SK-N-SH (cell line): ENCODE results near the gene ATG2A. TPM values are rescaled to one million over a fixed set of nuclear protein-coding genes. Genes with fewer than 3 reads are reported as not detected.
A peak's percentile ranks its signal among the peaks of the same experiment; 100 is the strongest.

ENCODE experiments used
- CTCF ChIA-PET: fragments of 300-600, 350-600 bp; formaldehyde crosslinking; extraction: SDS; loops from one replicate; lab custom pipeline; 2021; lab: Yijun Ruan, JAX
- POLR2A ChIA-PET: fragments of 350-600 bp; sonication (Branson Sonifier 250); formaldehyde crosslinking; extraction: SDS; loops from one replicate; lab custom pipeline; 2020; ENCODE audit warnings: antibody characterized with exemption, inconsistent platforms; lab: Yijun Ruan, JAX
- DNase-seq: peaks from one replicate; pipeline ENCODE4 v3.0.0; 2012
- H2AFZ ChIP-seq: fragments of 200-600 bp; sonication (generic); 2 replicates; pipeline ENCODE4 v1.8.1; 2016; ENCODE audit warnings: antibody characterized with exemption, mild to moderate bottlenecking, low read depth
- H3F3A ChIP-seq: fragments of 200-600 bp; sonication (generic); replicated peaks from 2 replicates; pipeline ENCODE3; 2016; ENCODE audit warnings: antibody characterized with exemption, mild to moderate bottlenecking; ENCODE audit not compliant: insufficient read depth
- H3K27ac ChIP-seq, 2 experiments: fragments of 200-500 bp in 1 of 2; fragments of 200-600 bp in 1 of 2; sonication (Bioruptor generic) in 1 of 2; sonication (generic), shearing (Covaris generic) in 1 of 2; 2 replicates each; pipeline versions ENCODE4 v1.5.1 to v1.6.1; 2014 to 2016; ENCODE audit warnings: low read depth in 2 of 2, inconsistent platforms in 1 of 2, low read length in 1 of 2, mild to moderate bottlenecking in 1 of 2, mixed read lengths in 1 of 2
- H3K27me3 ChIP-seq: fragments of 200-600 bp; sonication (generic), shearing (Covaris generic); 2 replicates; pipeline ENCODE4 v1.6.1; 2016; ENCODE audit warnings: mixed run types; ENCODE audit not compliant: insufficient read depth
- H3K36me3 ChIP-seq, 2 experiments: fragments of 200-500 bp in 1 of 2; fragments of 200-600 bp in 1 of 2; sonication (Bioruptor generic) in 1 of 2; sonication (generic) in 1 of 2; replicated peaks in 1 of 2; 2 replicates each; pipeline versions ENCODE3 to v1.5.1; 2014 to 2016; ENCODE audit warnings: low read length in 1 of 2, mild to moderate bottlenecking in 1 of 2; ENCODE audit not compliant: insufficient read depth in 2 of 2, control insufficient read depth in 1 of 2
- H3K4me1 ChIP-seq, 2 experiments: fragments of 200-500 bp in 1 of 2; fragments of 200-600 bp in 1 of 2; sonication (Bioruptor generic) in 1 of 2; sonication (generic), shearing (Covaris generic) in 1 of 2; 2 replicates each; pipeline versions ENCODE4 v1.5.1 to v1.6.1; 2014 to 2016; ENCODE audit warnings: low read depth in 1 of 2, low read length in 1 of 2, mixed run types in 1 of 2; ENCODE audit not compliant: insufficient read depth in 2 of 2, control insufficient read depth in 1 of 2
- H3K4me2 ChIP-seq: fragments of 200-600 bp; sonication (generic), shearing (Covaris generic); 2 replicates; pipeline ENCODE4 v1.6.1; 2017; ENCODE audit warnings: mixed run types
- H3K4me3 ChIP-seq, 2 experiments: fragments of 200-500 bp in 1 of 2; fragments of 200-600 bp in 1 of 2; sonication (Bioruptor generic) in 1 of 2; sonication (generic), shearing (Covaris generic) in 1 of 2; 2 replicates each; pipeline versions ENCODE4 v1.5.1 to v1.8.1; 2014 to 2016; ENCODE audit warnings: low read depth in 2 of 2, inconsistent platforms in 1 of 2, low read length in 1 of 2, mild to moderate bottlenecking in 1 of 2, mixed read lengths in 1 of 2, moderate library complexity in 1 of 2
- H3K79me2 ChIP-seq: fragments of 200-600 bp; sonication (generic); 2 replicates; pipeline ENCODE4 v1.8.1; 2017; ENCODE audit warnings: mild to moderate bottlenecking; ENCODE audit not compliant: insufficient read depth
- H3K9ac ChIP-seq: fragments of 200-600 bp; sonication (generic); 2 replicates; pipeline ENCODE4 v1.6.1; 2017; ENCODE audit warnings: mixed run types
- H3K9me2 ChIP-seq: fragments of 200-600 bp; sonication (generic); 2 replicates; pipeline ENCODE4 v1.6.1; 2017; ENCODE audit warnings: mixed run types
- H3K9me3 ChIP-seq: fragments of 200-600 bp; sonication (generic); 2 replicates; pipeline ENCODE4 v1.6.1; 2017; ENCODE audit warnings: mixed run types, mild to moderate bottlenecking, moderate library complexity
- H4K20me1 ChIP-seq: fragments of 200-600 bp; sonication (generic); 2 replicates; pipeline ENCODE4 v1.6.1; 2017; ENCODE audit warnings: mild to moderate bottlenecking, mixed run types; ENCODE audit not compliant: insufficient read depth
- ELF1 ChIP-seq: IDR thresholded peaks from 2 replicates; pipeline ENCODE4 v1.4.0; 2012
- FOSL2 ChIP-seq: IDR thresholded peaks from 2 replicates; pipeline ENCODE4 v1.4.0; 2012; ENCODE audit warnings: low read depth, mild to moderate bottlenecking, moderate library complexity, borderline replicate concordance
- MXI1 ChIP-seq: IDR thresholded peaks from 2 replicates; pipeline ENCODE4 v1.6.1; 2012; ENCODE audit warnings: mild to moderate bottlenecking, low read depth, low read length, improper control_type of control experiment
- NFIC ChIP-seq: IDR thresholded peaks from 2 replicates; pipeline ENCODE4 v1.4.0; 2012; ENCODE audit warnings: borderline replicate concordance
- NRF1 ChIP-seq: IDR thresholded peaks from 2 replicates; pipeline ENCODE4 v1.6.1; 2012; ENCODE audit warnings: low read depth, mild to moderate bottlenecking, low read length
- RCOR1 ChIP-seq: fragments of 150-350 bp; IDR thresholded peaks from 2 replicates; pipeline ENCODE4 v1.6.1; 2017; ENCODE audit warnings: antibody characterized with exemption, low read length
- TAF1 ChIP-seq: IDR thresholded peaks from 2 replicates; pipeline ENCODE4 v1.6.1; 2012; ENCODE audit warnings: low read depth, mild to moderate bottlenecking, low read length, moderate library complexity, borderline replicate concordance
- TEAD4 ChIP-seq: IDR thresholded peaks from 2 replicates; pipeline ENCODE4 v1.4.0; 2012; ENCODE audit warnings: mild to moderate bottlenecking, borderline replicate concordance; ENCODE audit not compliant: insufficient read depth
- WGBS: methylation state at CpG from one replicate; pipeline ENCODE4 v1.1.6; 2017; ENCODE audit warnings: low lambda C conversion rate; 5-methylcytosine and 5-hydroxymethylcytosine counted together
- polyA plus RNA-seq, 3 experiments: library from polyadenylated mRNA; depleted of rRNA; stranded (reverse); fragments of >200 nt; gene quantifications; 2 replicates each; pipeline ENCODE4 v1.2.3, GENCODE V29; 2012
- TF ChIP-seq, protein P1 (sequence below): fragments of 200-600 bp; sonication (generic); IDR thresholded peaks from 2 replicates; pipeline ENCODE4 v1.6.1; 2017; ENCODE audit warnings: antibody characterized with exemption, mild to moderate bottlenecking, moderate library complexity
- TF ChIP-seq, protein P2 (sequence below): IDR thresholded peaks from 2 replicates; pipeline ENCODE4 v1.4.0; 2012; ENCODE audit warnings: low read depth
- TF ChIP-seq, protein P3 (sequence below): IDR thresholded peaks from 2 replicates; pipeline ENCODE4; 2012

Gene ATG2A
- polyA plus RNA-seq, 1 of the 3 experiments (the other 2 are of a cell fraction), result 7.1 TPM

DNA sequence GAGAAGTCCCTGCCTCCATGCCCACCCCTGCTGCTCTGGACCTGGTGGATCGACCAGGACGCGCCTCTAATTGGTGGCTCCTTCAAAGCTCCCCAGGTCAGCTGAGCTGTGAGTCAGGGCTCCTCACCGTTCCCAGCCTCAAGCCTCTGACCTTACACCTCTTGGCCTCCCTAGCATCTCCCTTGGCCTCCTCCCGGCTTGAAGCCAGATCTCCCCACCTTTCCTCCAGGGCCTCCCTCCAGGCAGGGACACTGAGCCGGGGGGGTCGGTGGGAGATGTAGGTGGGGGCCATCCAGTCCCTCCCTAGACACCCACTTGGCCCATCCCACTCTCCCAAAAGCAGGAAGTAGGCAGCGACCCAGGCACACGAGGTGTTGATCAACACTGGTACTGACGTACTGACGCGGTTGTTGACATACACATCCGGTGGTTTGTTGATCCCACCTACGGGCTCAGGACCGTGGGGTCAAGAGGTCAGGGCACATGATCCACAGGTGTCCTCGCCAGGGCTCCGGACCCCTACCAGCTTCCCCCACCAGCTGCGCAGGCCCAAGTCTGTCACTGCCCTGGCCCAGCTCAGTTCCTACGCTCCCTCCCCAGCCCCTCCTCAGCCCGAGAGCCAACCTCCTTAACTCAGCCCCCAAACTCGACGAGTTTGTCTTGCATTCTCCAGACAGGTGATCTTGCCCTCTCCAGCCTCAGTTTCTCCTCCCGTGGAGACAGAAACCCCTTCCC, 802 bp downstream of the ATG2A start:
- WGBS, result 9% methylated on average over 15 of the region's 23 CpGs
- Histone ChIP-seq H3K27me3 (no peaks in the 10 kb centered on the region), H2AFZ (peak overlapping the region; percentile 35; the same call in 1 of the 2 replicates), H3F3A (no peaks in the 10 kb centered on the region), H3K9me3 (no peaks in the 10 kb centered on the region), H4K20me1 (no peaks in the 10 kb centered on the region), H3K9me2 (no peaks in the 10 kb centered on the region), H3K4me3 (peak overlapping the region; percentile 91 to 96), H3K27ac (peak overlapping the region; percentile 54 to 69; a peak in 2 of 4 replicates), H3K79me2 (peaks cover 16% of the 10 kb centered on the region; the same call in 1 of the 2 replicates), H3K9ac (peak overlapping the region; percentile 92), H3K4me1 (peaks cover 8 to 15% of the 10 kb centered on the region in 2 experiments; a peak in 3 of 4 replicates), H3K4me2 (peak overlapping the region; percentile 98), H3K36me3 (peaks cover 0 to 25% of the 10 kb centered on the region in 2 experiments)
- ChIA-PET CTCF (interaction anchor here (0.8 to 2.5 kb wide), 5 partner anchors 22 to 612 kb away, joined by 3 to 8 read pairs (median 4); partner anchors contain the start of gene ARL2), POLR2A (no interaction called here)
- TF ChIP-seq RCOR1 (no peak), NRF1 (no peak), TAF1 (no peak), ELF1 (0 out of 2 replicates have a peak, but pooled peaks have one; percentile 35), NFIC (no peak)
- peak; percentile 70 for DNase-seq

DNA sequence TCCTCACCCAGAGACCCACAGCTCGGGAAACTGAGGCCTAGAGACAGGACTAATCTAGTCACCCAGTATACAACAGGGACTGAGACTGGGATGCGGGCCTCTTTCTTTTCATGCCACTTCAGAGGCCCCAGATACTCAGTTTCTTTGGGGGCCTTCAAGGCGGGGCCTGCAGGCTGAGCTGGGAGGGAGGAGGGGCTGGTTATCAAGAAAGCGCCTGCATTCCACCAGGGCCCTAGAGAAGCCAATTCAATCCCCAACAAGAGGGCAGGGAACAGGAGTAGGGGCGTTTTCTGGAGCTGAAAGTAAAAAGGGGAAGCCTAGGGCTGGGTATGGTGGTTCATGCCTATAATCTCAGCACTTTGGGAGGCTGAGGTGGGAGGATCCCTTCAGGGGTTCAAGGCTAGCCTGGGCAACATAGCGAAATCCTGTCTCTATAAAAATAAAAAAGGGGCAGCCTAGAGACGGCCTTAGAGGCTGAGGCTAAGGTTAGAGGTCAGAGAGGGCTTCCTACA, 1.6 kb downstream of the ATG2A start:
- Histone ChIP-seq H3K79me2 (peaks cover 16% of the 10 kb centered on the region; the same call in 1 of the 2 replicates), H4K20me1 (no peaks in the 10 kb centered on the region), H3K9ac (peak overlapping the region; percentile 92; the same call in 1 of the 2 replicates), H3K36me3 (peaks cover 0 to 32% of the 10 kb centered on the region in 2 experiments), H3K4me1 (peaks cover 8 to 15% of the 10 kb centered on the region in 2 experiments; a peak in 3 of 4 replicates), H3K9me3 (no peaks in the 10 kb centered on the region), H3F3A (no peaks in the 10 kb centered on the region), H2AFZ (no peak overlapping the region), H3K9me2 (no peaks in the 10 kb centered on the region), H3K4me2 (peak overlapping the region; percentile 98), H3K27me3 (no peaks in the 10 kb centered on the region), H3K4me3 (no peak overlapping the region; a peak in 1 of 4 replicates), H3K27ac (0 out of 4 replicates have a peak overlapping the region, but pooled peaks of 1 of the 2 experiments have one; percentile 54)
- no peak for DNase-seq
- TF ChIP-seq, protein P1, sequence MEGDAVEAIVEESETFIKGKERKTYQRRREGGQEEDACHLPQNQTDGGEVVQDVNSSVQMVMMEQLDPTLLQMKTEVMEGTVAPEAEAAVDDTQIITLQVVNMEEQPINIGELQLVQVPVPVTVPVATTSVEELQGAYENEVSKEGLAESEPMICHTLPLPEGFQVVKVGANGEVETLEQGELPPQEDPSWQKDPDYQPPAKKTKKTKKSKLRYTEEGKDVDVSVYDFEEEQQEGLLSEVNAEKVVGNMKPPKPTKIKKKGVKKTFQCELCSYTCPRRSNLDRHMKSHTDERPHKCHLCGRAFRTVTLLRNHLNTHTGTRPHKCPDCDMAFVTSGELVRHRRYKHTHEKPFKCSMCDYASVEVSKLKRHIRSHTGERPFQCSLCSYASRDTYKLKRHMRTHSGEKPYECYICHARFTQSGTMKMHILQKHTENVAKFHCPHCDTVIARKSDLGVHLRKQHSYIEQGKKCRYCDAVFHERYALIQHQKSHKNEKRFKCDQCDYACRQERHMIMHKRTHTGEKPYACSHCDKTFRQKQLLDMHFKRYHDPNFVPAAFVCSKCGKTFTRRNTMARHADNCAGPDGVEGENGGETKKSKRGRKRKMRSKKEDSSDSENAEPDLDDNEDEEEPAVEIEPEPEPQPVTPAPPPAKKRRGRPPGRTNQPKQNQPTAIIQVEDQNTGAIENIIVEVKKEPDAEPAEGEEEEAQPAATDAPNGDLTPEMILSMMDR, result no peak
- TF ChIP-seq MXI1, result no peak
- no peak for TF ChIP-seq TEAD4
- no peak for TF ChIP-seq FOSL2
- TF ChIP-seq, protein P2, sequence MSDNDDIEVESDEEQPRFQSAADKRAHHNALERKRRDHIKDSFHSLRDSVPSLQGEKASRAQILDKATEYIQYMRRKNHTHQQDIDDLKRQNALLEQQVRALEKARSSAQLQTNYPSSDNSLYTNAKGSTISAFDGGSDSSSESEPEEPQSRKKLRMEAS, result no peak
- TF ChIP-seq, protein P3, sequence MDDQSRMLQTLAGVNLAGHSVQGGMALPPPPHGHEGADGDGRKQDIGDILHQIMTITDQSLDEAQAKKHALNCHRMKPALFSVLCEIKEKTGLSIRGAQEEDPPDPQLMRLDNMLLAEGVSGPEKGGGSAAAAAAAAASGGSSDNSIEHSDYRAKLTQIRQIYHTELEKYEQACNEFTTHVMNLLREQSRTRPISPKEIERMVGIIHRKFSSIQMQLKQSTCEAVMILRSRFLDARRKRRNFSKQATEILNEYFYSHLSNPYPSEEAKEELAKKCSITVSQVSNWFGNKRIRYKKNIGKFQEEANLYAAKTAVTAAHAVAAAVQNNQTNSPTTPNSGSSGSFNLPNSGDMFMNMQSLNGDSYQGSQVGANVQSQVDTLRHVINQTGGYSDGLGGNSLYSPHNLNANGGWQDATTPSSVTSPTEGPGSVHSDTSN, result no peak
- CTCF ChIA-PET, result interaction anchor here (0.9 to 2.3 kb wide), 5 partner anchors 21 to 611 kb away, joined by 3 to 8 read pairs (median 4); no protein-coding TSS in a partner anchor
- WGBS, result 86% methylated on average over 5 of the region's 7 CpGs
- POLR2A ChIA-PET, result no interaction called here
